DMS79 treated with DMSO at 0.1 percent for 48 hours (cell line): ENCODE measurements around the gene CDH10.

Experiments
- DNase-seq: peaks from one replicate; lab custom pipeline; 2025; lab: John Stamatoyannopoulos, UW

The CDH10 gene

DNA sequence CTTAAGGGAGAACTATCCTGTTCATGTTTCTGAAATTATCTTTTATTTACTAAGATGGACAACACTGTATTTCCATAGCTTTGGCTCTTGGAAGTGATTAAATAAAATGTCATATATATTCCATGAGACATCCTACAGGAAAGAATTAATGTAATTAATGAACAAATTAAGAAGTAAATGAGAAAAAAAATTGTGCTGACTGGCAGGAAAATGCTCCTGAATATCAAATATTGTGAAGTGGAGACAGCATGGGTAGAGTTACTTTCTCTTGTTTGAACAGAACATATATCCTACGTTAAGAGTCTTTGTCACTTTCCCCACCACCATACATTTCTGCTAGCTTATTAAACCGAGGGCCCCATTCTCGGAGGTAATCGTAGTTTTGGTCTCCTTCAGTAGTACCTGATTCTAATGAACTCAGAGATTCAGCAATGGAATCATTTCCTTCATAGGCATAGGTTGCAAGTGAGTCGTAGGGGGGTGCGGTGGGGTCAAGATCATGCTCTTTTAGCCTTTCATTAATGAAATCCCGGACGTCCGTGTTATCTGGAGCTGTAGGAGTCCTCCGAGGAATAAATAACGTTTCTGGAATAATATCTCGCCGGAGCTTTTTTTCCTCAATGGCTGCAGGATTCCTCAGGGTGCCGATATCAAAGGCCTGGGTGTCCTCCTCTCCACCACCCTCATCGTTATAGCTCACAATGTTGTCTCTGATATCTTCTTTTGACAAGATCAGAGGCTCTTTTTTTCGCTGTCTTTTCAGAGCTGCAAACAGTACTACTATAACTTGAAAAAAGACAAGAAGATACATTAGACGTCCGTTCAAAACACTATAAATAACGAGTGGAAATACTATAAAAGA is 157.2 kb downstream of the CDH10 start:
- DNase-seq, result no peak

DNA sequence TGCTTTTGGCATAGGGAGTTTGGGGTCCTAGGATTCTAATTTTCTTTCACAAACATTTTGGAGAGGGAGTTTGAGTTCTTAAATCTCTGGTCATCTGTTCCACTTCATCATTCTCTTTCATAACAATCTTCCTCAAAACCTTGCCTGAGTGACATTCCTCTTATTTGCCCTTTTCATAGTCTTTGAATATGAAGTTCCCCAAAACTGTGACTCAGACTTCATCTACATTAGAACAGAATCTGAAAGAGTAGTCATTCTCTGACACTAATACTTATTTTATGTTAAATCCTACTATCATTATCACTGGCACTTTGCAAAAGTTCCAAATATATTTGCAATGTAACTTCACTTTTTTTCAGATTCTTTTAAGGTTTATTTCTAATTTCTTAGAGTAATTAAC is 163.8 kb downstream of the CDH10 start:
- no peak for DNase-seq

DNA sequence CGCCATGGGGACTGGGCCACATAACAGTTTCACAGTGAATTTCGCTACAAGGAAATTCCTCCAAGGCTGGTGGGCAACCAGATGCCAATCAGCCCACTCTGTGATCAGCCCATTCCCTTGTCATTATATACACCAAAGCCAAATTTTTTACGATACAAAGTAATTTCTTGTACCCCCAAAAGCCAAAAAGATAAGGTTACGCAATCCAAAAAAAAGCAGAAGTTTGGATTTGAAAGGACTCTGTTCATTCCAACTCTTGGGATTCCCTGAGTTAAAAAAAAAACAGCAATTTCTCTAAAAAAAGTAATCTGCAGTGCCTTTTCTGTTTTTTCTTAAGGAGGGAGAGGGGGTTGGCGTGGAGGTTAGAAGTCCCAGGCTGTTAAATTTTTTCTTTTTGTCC is 166.8 kb downstream of the CDH10 start:
- no peak for DNase-seq

DNA sequence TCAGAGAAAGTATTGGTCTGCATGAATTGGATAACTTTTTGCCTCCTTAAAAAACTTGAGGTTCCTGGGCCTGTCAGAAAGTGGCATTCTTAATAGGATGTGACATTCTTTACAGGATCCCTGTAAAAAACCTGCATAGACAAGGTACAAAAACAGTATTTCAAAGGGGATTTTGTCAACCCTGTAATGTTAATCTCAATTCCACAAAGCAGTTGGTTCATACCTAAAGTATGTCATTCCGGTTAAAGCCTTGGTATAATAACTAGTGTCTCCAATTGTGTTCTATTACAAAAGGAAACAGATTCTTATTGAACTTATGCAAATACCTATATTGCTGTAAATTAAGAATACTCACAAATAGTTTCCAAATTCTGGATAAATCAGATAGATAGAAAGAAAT is 169.7 kb downstream of the CDH10 start:
- DNase-seq, result no peak

DNA sequence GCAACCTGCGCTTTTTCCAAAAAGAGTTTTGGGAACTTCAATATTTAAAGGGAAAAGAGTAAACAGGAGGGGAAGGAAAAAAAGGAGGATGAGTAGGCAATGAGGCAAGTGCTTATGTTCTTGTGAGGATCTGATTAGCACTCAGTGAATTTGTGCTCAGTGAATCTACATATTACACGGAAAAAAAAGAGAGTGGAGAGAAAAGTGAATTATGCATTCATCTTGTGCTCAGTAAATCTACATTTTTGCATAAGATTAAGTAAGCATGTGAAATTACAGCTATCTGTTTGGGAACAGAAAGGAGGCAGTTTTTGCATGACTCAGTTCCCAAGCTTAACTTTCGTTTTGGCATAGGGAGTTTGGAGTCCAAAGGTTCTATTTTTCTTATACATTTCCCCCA is 170.1 kb downstream of the CDH10 start:
- DNase-seq, result no peak

DNA sequence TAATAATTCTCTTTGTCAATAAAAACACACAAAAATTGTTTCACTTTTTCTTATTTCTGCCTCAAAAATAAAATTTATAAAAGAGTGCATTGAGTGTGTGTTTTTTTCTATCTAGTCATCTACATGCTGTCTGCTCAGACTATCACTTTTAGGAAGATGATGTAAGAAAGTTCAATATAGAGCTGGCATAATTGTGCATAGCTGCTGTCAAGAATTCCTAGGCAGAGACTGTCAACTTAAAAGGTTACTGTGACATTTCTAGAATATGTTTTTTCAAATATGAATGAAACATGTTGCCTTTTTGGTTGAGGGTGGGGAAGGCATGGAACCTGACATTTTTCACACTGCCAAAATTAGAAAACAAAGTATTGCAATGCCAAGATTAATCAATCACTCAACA is 172.3 kb downstream of the CDH10 start:
- no peak for DNase-seq

DNA sequence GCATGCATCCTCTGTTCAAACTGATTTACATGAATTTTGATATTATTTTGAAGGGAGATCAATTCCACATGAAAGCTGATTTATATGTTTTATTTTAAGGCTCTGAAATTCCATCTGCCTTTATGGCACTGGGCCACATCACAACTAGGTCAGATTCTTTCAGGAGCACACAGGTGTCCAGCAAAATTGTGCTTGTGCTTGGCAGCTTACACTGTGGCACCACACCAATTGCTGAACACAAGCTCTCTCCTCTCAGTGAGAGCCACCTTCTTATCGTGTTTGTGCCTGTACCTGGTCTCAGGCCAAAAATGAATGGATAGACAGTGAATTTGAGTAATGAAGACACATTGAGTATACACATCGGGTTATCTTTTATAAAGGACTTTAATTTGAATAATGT is 200.4 kb downstream of the CDH10 start:
- no peak for DNase-seq

DNA sequence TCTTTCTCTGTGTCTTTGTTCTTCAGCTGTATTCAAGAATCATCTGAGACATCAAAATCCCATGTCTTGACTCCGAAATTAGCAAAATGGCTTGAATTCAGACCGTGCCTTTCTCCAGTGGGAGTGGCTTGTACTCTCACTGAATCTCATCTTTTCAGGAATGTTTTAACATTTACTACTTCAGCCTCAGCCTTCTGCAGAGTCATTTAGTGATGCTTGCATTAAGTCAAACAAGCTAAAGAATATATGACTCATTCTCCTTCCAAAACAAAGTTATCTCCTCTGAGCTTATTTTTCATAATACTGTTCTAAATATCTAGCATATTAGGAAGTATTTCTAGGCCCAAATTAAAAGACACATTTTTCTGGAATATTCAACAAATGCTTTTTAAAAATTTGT is 205.3 kb downstream of the CDH10 start:
- no peak for DNase-seq
